ENCODE data around the gene MRPS18B.
"Not testable (repeated sequence)": the region's sequence is repeated elsewhere in the genome, so short reads cannot be mapped to it uniquely, and the experiment has no call there.

The MRPS18B gene

GRCh38 chr6:30644769-30645168 is 27.1 kb downstream of the MRPS18B start:
- DNase-seq: no peak

DNA sequence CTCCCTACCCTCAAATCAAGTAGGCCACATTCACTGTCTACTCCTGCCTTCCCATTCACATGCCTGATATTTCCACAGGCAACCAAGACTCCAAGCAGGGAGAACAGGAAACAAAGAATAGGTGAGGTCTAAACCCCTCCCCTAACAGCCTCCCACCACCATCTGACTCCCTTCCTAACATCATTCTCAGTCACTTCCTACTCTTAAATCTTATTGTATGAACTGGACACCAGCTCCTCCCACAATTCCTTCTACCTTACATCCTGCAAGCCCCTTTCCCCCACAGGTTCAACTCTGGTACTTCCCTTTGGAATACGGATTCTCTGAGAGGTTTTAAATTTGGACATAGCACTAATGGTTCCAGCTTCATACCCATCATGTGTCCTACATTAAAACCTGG is 28.3 kb downstream of the MRPS18B start:
- no peak for DNase-seq

DNA sequence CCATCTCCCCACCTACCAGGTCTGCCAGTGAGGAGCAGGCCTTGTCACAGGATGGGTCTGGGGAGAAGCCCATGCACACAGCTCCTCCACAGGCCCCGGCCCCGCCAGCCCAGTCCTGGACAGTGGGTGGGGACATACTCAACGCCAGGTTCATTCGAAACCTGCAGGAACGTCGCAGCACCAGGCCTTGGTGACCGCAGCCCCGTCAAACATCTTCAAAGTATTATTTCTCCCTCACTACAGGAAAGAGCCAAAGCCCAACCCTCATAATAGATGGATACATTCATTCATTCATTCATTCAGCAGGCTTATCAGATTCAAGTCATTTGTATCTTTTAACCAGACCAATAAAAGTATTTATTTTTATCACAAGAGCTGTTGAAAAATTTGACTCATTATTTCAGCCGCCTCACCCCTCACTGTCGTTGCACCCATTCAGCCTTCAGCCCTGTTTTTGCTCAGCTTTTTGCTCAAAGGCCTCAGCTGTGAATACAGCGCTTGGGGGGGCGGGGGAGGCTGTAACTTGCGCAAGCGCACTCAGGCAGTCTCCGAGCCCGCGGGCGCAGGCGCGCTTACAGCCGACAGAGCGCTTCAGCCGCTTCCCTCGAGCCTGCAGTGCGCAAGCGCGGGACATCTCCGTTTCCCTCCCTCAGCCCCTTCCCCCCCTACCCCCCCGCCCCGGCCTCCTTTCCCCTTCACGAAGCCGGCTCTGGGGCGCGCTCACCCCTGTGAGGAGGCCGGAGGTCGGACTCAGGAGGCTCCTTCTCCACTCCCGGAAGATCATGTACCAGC is 29.0 kb downstream of the MRPS18B start, which contains the start of gene C6orf136:
Gene C6orf136, plus strand, starts transcription at position 684 of the 792 bp plus-strand sequence. Its CDS starts 99 bp downstream, at position 783.
- peak; percentile 32 for DNase-seq

DNA sequence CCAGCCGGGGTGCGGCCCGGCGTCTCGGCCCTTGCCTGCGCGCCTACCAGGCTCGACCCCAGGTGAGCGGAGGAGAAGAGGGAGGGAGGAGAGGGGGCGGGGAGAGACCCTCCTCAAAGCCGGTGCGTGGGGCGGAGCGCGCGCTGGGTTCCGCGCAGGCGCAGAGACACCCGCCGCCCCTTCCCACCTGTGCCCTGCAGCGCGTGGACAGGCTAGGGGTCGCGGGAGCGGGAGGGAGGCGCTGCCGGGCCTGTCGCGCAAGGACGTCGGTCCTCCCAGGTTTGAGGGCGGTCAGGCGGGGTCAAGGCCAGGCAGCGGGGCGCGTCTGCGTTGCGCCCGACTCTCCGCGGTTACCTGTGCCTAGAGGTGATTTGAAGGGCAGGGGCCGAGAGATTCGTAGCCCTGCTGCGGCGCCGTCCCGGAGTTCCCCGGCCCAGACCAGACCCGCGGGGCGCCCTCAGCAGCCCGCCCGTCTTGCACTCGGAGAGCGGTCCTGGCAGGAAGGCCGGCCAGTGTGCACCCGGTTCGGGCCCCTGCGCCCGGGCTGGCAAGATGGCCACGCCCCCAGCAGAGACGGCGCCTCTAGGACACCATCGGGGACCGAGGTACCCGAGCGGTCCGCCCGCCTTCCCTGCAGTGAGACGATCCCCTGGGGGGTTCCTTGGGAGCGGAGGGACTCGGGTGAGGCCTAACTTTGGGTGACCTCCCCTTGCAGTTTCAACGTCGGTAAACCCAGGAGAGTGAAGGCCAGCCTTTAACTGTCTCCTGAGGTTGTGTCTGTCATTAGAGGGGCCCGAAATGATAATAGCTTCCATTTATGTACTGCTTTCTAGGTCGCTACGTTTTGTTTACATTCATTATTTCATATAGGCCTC is 29.8 kb downstream of the MRPS18B start:
- no peak for DNase-seq

- no peak for DNase-seq
These were observed 33.5 kb downstream of the MRPS18B start for GRCh38 chr6:30651143-30651542.

DNA sequence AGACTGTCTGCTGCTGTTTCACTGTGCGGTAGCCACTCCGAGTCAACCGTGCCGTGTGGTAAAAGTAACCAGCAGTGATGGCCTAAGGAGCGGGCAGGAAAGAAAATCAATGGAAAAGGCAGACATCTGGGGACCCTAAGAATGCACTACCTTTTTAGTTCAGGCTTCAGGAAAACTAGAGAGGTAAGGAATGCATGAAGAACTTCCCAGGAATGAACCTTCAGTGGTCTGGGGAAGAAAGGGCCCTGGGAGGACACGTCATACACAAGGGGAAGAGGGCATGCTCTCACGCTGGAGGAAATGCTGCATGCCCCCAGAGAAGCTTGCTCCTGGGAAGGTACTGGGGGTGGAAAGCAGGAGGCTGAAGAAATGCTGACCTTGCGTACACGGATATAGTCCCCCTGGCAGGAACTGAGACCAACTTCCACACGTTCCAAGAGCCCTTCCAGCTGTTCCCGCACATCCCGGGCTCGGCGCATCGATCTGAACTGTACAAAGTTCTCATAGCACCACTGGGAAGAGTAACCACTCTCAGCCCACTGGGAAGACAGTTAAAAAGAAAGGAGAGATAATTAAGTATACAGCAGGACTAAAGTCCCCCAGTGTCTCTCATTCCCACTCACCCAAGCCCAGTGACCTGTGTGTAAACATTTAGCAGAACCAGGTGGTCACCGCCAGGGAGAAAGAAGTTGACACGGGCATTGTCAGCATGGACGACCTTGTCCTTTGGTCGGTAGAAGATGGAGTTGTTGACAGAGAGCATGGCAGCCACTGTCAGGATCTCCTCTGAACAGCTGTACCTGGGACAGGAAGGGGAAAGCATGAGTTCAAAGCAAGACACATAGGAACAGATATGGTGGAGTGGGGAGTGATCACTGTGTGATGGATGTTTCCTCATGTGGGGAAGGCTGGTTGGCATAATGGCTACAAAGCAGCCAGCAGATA is 37.4 kb downstream of the MRPS18B start:
- DNase-seq: no peak

GRCh38 chr6:30655743-30656094 is 38.1 kb downstream of the MRPS18B start:
- DNase-seq: no peak

GRCh38 chr6:30656513-30656912 is 38.9 kb downstream of the MRPS18B start:
- DNase-seq: no peak

DNA sequence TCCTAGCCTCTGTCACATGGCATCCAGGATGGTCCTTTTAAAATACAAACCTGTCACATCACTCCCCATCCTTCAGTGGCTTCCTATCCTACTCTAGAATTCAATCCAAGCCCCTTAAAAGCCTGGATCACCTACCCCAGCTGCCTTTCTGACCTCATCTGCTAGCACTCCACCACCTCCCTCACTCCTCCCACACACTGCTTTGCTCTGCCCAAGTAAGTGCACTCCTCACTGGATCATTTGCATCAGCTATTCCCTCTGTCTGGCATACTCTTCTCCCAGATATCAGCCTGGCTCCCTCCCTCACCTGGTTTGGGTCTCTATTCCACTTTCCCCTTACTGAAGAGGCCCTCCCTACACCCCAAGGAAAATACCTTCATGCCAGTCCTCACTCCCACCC is 39.8 kb downstream of the MRPS18B start:
- no peak for DNase-seq

- not testable (repeated sequence) for DNase-seq
These were observed 40.3 kb downstream of the MRPS18B start for GRCh38 chr6:30657922-30658321.

DNA sequence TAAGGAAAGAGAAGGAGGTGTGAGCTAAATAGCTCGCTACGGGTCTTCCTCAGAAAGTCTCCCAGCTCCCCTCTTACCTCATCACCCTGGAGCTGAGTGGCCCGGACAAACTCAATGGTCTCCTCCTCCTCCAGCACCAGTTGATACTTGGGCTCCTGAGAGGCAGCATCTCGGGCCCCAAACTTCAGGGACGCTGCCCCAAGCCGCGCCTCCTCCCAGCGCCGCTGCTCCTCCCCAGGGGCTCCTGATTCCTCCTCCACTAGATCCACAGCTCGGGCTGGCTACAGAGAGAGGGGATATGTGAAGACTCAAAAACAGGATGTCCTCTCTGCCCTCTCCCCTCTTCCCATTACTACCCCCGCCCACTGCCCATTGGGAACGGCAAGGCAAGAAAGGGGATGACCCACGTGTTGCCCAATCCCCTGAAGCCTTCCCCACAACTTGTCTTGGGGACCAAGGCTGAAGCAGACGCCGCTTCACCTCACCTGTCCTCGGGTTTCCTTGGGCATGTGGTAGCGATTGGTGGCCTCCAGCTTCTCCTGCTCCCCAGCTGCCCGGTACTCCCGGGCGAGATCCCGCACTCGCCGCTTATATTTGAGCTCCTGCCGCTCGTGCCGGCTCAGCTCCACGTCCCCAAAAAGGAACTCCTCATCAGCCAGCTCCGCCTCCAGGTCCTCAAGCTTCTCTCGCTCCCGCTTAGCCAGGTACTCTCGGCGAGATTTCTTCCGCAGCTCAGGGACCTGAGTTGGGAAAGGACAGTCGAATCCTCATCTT is 47.5 kb downstream of the MRPS18B start:
- no peak for DNase-seq

DNA sequence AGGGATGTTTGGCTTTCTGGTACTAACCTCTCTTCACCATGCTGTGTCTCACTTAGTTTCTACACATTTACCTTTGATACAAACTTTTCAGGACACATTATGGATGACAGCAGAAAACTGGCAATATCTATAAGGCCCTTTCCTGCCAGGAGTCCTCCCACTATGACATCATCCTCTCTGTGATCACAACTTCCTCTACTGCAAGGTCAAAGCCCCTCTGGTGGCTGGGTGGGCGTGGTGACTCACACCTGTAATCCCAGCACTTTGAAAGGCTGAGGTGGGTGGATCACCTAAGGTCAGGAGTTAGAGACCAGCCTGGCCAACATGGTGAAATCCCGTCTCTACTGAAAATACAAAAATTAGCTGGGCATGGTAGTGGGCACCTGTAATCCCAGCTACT is 48.7 kb downstream of the MRPS18B start:
- DNase-seq: not testable (repeated sequence)

DNA sequence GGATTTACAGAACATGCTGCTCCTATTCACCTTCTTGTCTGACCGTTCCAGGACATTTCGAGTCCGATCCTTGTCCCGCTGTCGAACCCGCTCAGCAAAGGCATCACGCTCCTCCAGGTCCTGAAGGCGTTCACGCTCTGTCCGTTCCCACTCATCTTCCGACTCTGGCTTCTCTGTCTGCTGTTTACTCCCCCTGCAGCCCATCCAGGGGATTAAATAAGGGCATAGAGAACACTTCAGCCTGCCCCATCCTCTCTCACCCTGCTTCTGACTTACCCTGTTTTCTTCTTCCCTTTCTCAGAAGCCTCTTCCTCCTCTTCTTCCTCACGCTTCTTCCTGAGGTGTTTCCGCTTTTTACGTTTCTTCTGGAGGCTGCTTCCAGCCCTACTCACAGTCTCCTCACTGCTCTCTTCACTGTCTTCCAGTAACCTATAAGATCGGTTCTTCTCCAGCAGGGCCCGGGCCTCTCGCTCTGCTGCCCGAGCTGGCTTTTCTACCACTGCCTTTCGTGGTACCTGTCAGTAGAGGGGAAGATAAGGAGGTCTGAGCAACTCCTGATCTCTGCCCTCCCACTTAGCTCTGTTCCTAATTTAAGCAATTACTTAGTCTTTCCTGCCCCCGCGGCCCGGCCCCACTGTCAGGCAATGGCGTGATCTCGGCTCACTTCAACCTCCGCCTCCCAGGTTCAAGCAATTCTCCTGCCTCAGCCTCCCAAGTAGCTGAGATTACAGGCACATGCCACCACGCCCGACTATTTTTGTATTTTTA is 53.3 kb downstream of the MRPS18B start:
- DNase-seq: no peak

DNA sequence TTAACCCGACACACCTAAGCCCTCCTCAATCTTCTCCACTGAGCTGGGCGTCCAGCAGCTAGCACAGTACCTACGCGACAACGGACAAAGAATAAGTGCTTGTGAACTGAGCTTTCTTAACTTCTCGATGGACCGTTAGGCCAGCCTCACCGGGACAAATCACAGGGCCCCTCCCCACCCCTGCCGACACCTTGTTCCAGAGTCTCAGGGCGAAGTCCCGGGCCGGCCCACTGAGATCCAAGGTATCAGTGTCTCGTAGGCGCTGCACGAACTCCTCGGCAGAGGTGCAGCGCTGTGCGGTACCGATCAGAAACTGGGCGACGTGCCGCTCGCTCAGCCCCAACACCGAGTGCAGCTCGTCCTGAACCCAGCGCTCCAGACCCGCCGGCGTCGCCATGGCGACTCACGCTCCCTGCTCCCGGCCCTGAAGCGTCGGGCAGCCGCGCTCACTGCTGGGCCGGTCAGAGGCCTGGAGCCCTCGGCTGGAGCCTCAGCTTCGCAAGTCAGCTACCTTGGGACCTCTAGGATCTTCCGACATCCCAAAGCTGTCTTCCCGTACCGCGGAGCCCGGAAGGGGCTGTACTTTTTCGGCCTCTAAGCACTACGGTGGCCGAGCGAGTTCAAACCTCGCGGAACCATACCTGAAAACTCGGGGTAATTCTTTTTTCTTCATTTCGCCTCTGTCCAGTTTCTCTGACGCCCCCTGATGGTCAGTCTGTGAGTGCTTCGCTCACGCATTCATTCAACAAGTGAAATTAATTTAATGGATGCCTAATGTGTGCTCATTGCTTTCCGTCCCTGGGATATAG is 55.0 kb downstream of the MRPS18B start, which contains the start of gene DHX16:
Gene DHX16, minus strand, starts transcription at position 562 of the 809 bp plus-strand sequence. Its CDS starts 165 bp downstream, at position 397.
- DNase-seq: peak; percentile 68

All from SIG-M5 (cell line).